Uterus (tissue), 2 donors: ENCODE data around the gene CHST2.

ENCODE experiments used
- CTCF ChIP-seq, 4 experiments: fragments of 200-600 bp in 2 of 4; fragments of 450-650 bp in 2 of 4; sonication (generic) in 2 of 4; IDR thresholded peaks; one replicate each; pipeline ENCODE4 v1.5.1; 2016 to 2019; ENCODE audit warnings: antibody characterized with exemption in 4 of 4, mild to moderate bottlenecking in 2 of 4, moderate library complexity in 1 of 4
- POLR2A ChIP-seq, 2 donors: fragments of 450-650 bp; IDR thresholded peaks; one replicate each; pipeline ENCODE4 v1.6.1; 2016; ENCODE audit warnings: antibody characterized with exemption in 2 of 2, mild to moderate bottlenecking in 1 of 2, moderate library complexity in 1 of 2

- TF ChIP-seq CTCF (IDR thresholded peaks at IDR 0.05) = no peak
- TF ChIP-seq POLR2A (IDR thresholded peaks at IDR 0.05) = no peak
These were observed 29.6 kb upstream of the CHST2 start for GRCh38 chr3:143089965-143090364.
